GM19043 (cell line): Measurements from ENCODE around the gene ASPG.

Source experiments
- ATAC-seq: cut with Tn5 transposase; IDR thresholded peaks from one replicate; pipeline ENCODE4 v1.9.1; 2021; ENCODE audit warnings: low read depth; ENCODE audit not compliant: unreplicated experiment

The ASPG gene

DNA sequence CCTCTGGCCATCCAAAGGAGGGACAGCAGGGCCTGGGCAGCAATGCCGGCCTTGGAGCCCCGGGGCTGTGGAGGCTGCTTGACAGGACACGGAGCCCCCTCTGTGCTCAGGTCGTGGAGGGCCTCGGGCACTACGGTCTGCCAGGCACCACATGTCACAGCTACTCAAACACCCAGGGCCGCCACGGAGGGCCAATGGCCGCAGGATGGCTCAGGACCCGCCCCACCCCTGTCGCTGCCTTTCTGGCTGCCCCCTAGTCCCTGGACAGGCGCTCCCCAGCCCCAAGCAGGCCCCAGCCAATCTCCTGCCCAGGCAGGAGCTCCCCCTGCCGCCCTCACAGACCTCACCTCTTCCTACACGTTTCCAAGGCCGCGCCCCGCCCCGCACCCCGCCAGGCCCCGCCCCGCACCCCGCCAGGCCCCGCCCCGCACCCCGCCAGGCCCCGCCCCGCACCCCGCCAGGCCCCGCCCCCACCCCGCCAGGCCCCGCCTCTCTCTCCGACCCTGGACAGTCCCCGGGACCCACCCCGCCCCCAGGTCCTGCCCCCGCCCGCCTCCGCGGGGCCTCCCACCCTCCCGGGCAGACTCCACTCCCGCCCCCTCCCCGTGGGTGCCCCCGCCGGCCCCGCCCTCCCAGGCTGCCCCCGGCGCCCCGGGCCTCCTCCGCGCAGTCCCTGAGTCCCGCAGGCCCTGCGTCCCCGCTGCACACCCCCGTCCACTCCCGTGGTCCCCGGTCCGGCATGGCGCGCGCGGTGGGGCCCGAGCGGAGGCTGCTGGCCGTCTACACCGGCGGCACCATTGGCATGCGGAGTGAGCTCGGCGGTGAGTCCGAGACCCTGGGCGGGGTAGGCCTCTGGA is at the start of gene ASPG:
ASPG (plus strand) TSS at position 669 of the 857 bp plus-strand sequence; CDS start at position 740, 71 bp downstream.
- no peak for ATAC-seq

DNA sequence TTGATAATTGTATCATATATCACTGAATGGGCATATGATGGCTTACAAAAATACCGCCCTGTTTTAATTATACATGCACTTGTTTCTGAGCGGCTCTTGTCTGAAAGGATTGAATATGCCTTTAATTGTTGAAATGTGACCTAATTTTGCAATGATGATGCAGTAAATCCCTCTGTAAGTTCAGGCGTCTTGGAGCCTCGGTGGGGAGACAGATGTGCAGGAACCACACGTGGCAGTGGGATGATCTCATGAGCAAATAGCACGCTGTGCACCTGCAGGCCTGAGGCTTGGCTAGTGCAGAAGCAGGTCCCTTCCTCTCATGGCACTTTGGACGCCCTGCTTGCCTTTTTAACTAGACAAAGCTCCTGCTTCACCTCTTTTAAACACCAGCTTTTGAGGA is 49.3 kb upstream of the ASPG start:
- ATAC-seq, result no peak

DNA sequence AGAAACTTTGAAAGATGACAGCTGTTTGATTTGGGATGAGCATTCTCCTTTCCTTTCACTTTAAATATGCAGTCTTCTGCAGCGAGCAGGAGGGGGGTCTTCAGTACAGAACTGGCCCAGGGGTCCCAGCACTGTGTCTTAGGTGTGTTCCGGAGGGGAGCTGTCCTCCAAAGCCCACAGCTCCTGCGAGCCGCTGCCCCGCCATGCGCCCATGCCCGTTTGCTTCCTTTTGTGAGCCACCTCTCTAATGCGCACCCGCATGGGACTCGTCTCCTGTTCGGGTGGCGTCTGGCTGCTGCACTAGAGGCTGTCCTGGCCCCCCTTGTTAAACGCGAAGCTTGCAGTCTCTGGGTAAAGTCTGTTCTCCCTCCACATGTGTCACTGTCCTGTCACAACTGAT is 48.4 kb upstream of the ASPG start:
- no peak for ATAC-seq

DNA sequence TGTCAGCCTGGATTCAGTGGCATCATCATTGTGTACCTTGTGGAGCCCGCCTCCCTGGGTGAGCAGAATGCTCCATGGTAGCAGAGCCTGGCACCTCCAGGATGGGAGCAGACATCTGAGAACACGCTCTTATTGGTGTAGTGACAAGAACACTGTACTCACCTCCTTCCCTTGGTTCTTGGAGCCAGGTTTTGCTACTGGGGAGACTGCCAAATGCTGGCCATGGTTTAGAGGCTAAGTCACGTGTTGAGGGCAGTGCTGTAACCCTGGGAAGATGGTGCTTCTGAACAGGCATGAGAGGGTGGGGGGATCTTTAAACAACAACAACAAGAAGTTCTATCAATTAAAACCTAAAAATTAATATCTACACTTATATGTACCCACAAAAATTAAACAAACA is 47.6 kb upstream of the ASPG start:
- ATAC-seq, result no peak

DNA sequence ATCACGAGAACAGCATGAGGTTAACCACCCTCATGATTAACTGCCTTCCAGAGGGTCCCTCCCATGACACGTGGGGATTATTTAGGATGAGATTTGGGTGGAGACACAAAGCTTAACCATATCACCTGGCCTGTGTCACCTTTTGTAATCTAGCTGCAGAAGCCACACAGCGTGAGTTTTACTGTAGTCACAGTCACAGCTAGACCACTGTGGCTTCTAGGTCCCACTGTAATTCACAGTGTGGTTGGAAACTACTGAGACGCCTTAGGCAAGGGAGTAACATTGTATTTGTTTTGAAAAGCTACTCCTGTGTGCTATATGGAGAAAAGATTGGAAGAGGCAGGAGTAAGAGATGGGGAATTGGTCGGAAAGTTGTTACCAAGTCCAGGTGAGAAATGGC is 46.3 kb upstream of the ASPG start:
- no peak for ATAC-seq

DNA sequence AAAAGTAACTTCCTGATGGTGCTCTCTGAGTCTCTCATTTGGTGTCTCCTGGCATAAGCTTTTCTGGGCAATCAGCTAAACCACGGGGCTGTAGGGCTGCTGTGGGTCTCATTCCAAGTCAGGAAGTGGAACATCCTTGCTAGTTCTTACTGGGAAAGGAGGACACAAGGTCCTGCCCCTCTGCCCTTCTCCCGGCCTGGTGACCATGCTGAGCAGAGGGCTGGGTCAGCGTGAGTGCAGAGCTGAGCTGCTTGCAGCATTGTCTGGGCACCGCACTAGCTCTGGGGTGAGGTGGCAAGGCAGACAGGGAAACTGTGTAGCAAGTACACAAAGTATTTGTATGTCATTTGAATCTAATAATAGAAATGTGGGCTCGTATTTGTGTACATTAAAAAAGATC is 45.0 kb upstream of the ASPG start:
- no peak for ATAC-seq

DNA sequence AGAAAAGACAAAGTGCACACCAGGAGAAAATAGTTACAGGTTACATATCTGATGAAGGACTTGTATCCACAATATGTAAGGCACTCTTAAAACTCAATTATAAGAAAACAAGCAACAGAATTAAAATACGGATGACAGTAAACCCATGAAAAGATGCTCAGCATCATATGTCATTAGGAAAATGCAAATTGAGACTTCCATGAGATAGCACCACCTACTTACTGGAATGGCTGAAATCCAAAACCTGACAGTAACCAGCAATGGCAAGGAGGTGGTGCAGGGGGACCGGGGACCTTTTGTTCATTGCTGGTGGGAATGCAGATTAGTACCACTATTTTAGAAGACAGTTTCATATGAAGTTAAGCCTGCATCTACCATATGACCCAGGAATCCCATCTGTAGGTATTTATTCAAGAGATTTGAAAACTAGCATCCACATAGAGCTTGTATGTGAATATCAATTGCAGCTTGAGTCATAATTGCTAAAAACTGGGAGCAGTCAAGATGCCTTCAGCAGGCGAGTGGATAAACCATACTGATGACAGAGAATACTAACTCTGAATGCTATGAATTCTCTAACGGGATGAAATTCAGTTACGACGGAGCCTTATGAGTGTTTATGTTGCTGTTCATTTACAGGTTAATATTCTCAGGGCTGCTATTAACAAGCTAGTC is 43.9 kb upstream of the ASPG start:
- no peak for ATAC-seq

DNA sequence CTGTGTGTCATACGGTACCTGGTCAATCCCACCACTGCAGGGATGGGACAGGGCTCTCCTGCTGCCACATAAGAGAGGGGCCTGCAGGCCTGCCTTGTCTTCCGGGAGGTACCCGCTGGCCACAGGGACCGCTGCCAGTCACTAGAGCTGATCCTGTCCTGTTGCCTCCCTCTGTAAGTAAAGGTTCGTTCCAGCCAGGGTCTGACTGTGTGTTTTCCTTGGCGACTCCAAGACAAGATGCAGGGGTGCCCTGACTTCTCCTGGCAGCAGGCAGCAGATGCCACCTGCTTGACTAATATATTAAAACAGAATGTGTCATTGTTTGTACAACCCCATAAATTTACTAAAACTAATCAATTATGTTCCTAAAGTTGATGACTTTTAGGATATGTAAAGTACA is 41.5 kb upstream of the ASPG start:
- ATAC-seq, result no peak

DNA sequence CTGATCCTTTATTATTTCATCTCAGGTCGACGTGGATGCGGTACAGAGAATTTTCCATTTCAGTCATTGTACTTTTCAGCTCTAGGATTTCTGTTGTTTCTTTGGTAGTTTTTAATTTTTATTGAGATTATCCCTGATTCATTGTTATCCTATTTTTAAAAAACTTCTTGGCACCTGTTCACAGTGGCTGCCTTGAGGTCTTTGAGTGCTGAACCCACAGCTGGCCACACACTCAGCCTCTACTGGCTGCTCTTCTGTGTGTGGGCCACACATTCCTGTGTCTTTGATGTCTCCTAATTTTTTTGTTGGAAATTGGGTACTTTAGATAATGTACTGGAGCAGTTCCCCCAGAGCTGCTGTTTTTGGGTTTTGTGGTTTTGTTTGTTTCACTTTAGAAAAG is 37.7 kb upstream of the ASPG start:
- ATAC-seq, result no peak

DNA sequence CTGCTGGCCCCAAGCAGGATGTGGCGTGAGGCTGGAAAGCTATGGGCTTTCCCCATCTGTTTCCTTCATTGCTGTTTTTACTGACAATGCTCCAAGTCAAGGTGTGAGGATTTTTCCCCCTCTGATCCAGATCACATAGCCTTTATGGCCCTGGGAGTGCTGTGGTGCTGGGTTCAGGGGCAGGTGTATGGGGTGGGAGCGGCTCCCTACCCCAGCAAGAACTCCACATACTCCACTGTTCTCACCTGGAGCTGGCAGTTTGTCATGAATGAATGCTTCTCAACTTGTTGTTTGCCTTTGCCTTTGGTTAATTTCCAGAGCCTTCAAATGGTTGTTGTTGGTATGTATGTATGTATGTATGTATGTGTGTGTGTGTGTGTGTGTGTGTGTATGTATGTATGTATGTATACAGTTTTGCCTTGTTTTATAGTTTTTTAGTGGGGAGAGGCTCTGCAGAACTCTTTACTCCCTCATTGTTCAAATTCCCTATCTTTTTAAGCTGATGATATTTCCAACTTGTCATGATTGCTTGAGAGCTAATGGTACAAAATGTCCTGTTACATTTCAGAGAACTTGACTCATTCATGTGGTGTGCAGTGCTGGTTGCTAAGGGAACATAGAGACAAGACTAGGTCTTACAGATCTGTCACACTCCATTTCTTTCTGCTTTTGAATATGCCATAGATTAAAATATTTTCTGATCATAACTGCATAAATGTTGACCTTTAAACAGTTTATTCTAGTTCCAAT is 36.6 kb upstream of the ASPG start:
- ATAC-seq, result no peak

DNA sequence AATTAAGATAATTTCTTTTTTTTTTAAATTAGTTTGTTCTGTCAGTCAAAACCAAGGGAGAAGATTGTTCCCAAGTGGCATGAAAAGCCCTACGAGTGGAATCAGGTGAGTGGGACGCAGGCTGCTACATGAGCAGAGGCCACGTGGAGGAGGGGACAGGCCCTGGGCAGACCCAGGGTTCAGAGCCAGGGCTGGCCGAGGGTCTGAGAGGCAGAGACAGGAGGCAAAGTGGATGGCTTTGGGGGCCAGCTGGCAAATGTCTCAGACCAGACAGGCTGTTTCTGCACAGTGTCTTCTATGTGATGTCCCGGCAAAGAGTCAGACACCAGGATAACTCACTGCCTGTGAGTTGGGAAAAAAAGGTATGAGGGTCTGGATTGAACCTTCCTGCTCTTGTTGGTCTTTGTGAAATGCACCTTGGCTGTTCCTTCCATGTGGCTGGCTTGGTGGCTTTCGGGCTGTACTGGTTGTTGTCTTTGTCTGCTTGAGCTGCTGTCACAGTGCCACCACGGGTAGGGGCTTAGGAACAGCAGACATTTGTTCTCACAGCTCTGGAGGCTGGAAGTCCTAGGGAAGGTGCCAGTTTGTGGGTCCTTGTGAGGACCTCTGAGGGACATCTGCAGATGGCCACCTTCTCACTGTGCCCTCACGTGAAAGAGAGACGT is 35.8 kb upstream of the ASPG start:
- ATAC-seq, result no peak

DNA sequence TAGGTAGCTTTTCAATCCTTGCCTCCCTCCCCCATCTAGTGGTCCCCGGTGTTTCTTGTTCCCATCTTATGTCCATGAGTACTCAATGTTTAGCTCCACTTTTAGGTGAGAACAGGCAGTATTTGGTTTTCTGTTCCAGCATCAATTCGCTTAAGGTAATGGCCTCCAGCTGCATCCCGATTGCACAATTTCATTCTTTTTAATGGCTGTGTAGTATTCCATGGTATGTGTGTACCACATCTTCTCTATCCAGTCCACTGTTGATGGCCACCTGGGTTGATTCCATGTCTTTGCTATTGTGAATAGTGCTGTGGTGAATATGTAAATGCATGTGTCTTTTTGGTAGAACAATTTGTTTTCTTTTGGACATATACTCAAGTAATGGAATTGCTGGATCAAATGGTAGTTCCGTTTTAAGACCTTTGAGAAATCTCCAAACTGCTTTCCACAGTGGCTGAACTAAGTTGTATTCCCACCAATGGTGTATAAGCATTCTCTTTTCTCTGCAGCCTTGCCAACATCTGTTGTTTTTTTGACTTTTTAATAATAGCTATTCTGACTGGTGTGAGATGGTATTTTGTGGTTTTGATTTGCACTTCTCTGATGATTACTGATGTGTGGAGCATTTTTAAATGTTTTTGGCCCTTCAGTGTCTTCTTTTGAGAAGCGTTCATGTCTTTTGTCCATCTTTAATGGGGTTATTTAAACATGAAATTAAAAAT is 34.2 kb upstream of the ASPG start:
- no peak for ATAC-seq

DNA sequence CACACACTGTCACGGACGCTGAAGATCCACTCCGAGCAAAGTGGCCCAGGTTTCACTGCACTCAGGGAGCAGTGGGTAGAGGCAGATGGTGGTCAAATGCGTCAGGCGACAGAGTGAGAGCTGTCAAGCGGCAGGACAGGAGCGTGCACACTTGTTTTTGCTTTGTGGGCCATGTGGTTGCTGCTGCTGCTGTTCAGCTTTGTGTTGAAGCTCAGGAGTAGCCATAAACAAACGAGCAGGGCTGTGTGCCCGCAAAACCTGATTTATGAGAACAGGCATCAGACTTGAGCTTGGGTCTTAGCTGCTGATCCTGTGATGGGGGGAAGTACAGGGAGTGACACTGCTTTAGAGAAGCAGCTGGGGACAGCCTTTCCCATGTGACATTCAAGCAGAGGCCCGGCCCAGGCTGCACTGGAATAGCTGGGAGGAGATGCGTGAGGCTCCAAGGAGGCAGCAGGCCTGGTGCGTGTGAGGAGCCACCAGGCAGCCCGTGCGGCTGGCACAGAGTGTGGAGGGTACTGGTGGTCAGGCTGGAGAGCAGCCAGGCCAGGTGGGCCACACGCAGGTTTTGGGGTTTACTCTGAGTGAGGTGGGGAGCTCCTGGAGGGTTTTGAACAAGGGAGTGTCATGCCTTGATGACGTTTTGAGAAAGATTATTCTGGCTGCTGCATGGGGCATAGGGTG is 31.1 kb upstream of the ASPG start:
- ATAC-seq, result no peak

DNA sequence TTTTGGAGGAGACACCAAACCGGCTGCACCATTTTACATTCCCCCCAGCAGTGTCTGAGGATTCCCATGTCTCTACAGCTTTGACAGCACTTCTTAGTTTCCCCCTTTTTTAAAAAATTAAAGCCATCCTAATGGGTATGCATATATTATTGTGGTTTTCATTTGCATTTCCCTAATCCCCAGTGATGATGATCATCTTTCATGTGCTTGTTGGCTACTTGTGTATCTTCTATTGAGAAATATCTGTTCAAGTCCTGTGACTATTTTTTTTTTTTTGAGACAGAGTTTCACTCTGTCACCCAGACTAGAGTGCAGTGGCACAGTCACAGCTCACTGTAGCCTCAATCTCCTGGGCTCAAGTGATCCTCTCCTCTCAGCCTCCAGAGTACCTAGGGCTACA is 23.2 kb upstream of the ASPG start:
- no peak for ATAC-seq

DNA sequence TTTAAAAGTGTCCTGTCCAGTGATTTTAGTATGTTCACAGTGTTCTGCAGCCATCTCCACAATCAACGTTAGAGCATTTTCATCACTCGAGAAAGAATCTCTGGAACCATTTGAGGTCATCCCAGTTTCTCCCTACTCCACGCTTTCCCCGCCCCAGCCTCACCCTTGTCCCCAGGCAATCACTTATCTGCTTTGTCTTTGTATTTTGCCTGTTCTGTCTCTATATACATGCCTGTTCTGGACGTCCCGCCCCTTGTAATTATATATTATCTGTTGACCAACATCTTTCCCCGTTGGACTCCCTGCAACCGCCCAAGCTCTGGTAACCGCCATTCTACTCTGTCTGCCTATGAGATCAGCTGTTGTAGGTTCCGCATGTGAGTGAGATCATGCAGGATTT is 21.5 kb upstream of the ASPG start:
- ATAC-seq, result no peak

DNA sequence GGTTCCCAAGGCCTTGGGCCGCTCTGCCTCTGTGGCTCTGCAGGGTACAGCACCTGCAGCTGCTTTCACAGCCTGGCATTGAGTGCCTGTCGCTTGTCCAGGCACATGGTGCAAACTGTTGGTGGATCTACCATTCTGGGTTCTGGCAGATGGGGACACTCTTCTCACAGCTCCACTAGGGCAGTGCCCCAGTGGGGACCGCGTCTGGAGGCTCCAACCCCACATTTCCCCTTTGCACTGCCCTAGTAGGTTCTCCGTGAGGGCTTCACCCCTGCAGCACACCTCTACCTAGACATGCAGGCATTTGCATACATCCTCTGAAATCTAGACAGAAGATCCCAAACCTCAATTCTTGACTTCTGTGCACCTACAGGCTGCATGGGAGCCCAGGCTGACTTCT is 19.2 kb upstream of the ASPG start:
- ATAC-seq, result no peak

DNA sequence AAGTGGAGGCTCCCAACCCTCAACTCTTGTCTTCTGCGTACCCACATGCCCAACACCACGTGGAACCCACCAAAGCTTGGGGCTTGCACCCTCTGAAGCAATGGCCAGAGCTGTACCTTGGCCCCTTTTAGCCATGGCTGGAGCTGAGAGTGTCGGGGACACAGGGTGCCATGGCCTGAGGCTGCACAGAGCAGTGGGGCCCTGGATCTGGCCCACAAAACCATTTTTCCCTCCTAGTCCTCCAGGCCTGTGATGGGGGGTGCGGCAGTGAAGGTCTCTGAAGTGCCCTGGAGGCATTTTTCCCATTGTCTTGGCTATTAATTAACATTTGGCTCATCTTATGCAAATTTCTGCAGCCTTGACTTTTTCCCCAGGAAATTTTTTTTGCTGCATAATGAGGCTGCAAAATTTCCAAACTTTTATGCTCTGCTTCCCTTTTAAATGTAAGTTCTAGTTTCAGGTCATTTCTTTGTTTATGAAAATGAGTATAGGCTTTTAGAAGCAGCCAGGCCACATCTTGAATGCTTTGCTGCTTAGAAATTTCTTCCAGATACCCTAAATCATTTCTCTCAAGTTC is 18.7 kb upstream of the ASPG start:
- ATAC-seq, result no peak

DNA sequence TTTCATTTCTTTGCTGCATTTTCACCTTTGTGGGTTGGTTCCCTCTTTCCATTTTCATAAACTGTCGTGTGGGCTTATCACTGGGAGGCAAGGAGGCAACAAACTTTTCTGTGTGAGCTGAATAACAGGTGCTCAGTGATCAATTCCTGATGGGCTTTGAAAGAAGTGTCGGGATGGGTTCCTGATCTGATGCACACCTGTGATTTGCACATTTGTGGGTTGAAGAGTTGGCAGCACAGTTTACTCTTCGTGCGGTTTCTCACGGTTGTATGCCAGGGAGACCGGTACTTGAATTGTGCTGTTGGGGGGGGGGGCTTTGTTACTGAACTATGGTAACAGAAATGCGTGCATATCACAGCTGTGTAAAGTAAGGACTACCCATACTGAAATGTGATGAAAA is 16.0 kb upstream of the ASPG start:
- no peak for ATAC-seq

DNA sequence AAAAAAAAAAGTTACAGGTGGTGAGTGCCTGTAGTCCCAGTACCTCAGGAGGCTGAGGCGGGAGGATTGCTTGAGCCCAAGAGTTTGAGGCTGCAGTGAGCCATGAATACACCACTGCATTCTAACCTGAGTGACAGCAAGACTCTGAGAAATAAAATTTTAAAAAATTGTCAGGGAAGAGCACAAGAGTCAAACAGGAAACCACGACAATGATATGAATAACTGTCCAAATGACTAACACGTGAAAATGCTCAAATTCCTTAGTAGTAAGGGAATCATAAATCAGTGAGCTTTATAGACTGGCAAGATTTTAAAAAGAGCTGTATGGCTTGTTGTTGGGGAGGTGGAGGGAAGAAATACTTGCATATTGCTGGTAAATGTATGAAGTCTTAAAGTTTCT is 12.9 kb upstream of the ASPG start:
- ATAC-seq, result no peak
